Caco-2 (cell line): Measurements from ENCODE around the gene KDM4B. TPM values are rescaled to one million over a fixed set of nuclear protein-coding genes. Genes with fewer than 3 reads are reported as not detected.

Source experiments
- BruUV-seq: library from RNA; stranded (reverse); fragments of 400-500 nt; replicated peaks from 2 replicates; lab custom pipeline; 2021; lab: Mats Ljungman, UMichigan
- CTCF ChIA-PET: fragments of 300-600 bp; sonication (Branson Sonifier 250); formaldehyde crosslinking; loops from one replicate; lab custom pipeline; 2022; ENCODE audit warnings: antibody characterized with exemption; lab: Charles Lee
- POLR2A ChIA-PET: fragments of 300-600 bp; sonication (Branson Sonifier 250); formaldehyde crosslinking; loops from one replicate; lab custom pipeline; 2022; ENCODE audit warnings: antibody characterized with exemption; lab: Charles Lee
- DNase-seq, 2 experiments: peaks; one replicate each; pipeline versions ENCODE4 v3.0.0 to v3.0.0-alpha.2; 2020 to 2022
- H3K27me3 ChIP-seq: replicated peaks from 2 replicates; pipeline ENCODE4 v1.6.0; 2011; ENCODE audit warnings: low read length; ENCODE audit not compliant: control insufficient read depth, insufficient read depth
- H3K36me3 ChIP-seq: 2 replicates; pipeline ENCODE4 v1.5.1; 2011; ENCODE audit warnings: low read length; ENCODE audit not compliant: control insufficient read depth, insufficient read depth
- H3K4me1 ChIP-seq: fragments of 250-450 bp; sonication (Bioruptor Pico); 2 replicates; pipeline ENCODE4 v1.5.1; 2020; ENCODE audit warnings: mild to moderate bottlenecking
- H3K4me3 ChIP-seq: 2 replicates; pipeline ENCODE4 v1.5.1; 2011; ENCODE audit warnings: low read depth, mild to moderate bottlenecking, control low read depth, low read length
- H3K9me3 ChIP-seq: fragments of 250-450 bp; sonication (Bioruptor Pico); 2 replicates; pipeline ENCODE4 v1.5.1; 2020; ENCODE audit warnings: mild to moderate bottlenecking, moderate library complexity
- H3K27ac Mint-ChIP-seq: one replicate; pipeline ENCODE4 v1.8.0; 2022; ENCODE audit warnings: mixed read lengths; ENCODE audit not compliant: unreplicated experiment
- H3K27me3 Mint-ChIP-seq: one replicate; pipeline ENCODE4 v1.8.0; 2022; ENCODE audit warnings: mixed read lengths; ENCODE audit not compliant: insufficient read depth, unreplicated experiment
- H3K36me3 Mint-ChIP-seq: one replicate; pipeline ENCODE4 v1.8.0; 2022; ENCODE audit warnings: mild to moderate bottlenecking, mixed read lengths; ENCODE audit not compliant: insufficient read depth, unreplicated experiment
- H3K4me1 Mint-ChIP-seq: one replicate; pipeline ENCODE4 v1.8.0; 2022; ENCODE audit warnings: low read depth, mixed read lengths; ENCODE audit not compliant: unreplicated experiment
- H3K4me3 Mint-ChIP-seq: one replicate; pipeline ENCODE4 v1.8.0; 2022; ENCODE audit warnings: mild to moderate bottlenecking, moderate library complexity, mixed read lengths; ENCODE audit not compliant: unreplicated experiment
- H3K9me3 Mint-ChIP-seq: one replicate; pipeline ENCODE4 v1.8.0; 2022; ENCODE audit warnings: mixed read lengths; ENCODE audit not compliant: unreplicated experiment
- CTCF ChIP-seq, 2 experiments: fragments of 200-600 bp in 1 of 2; IDR thresholded peaks; 1 replicate in 1 of 2; 2 replicates in 1 of 2; pipeline versions ENCODE4 v1.5.1 to v1.8.0; 2011 to 2022; ENCODE audit warnings: antibody characterized with exemption in 1 of 2, control low read depth in 1 of 2, inconsistent platforms in 1 of 2, low read depth in 1 of 2, low read length in 1 of 2, mild to moderate bottlenecking in 1 of 2, moderate library complexity in 1 of 2; ENCODE audit not compliant: insufficient read depth in 1 of 2, severe bottlenecking in 1 of 2, unreplicated experiment in 1 of 2
- intact Hi-C: fragments of 100-400 bp; cut with micrococcal nuclease; formaldehyde crosslinking; loops from one replicate; pipeline ENCODE4 v1.10.0; 2022; ENCODE audit not compliant: unreplicated experiment
- total RNA-seq: library from RNA; stranded (reverse); gene quantifications from 2 replicates; pipeline ENCODE4 v1.2.3, GENCODE V29; 2022

Gene KDM4B
- total RNA-seq, 1 experiment from 2014 or later: 27.4 TPM

GRCh38 chr19:4993683-4994082, 24.8 kb downstream of the KDM4B start:
- DNase-seq: no peak
- intact Hi-C loops: no loop called here
- H3K36me3 Mint-ChIP-seq: peaks cover 5% of the 10 kb centered on the region
- H3K4me1 Mint-ChIP-seq: peaks cover 18% of the 10 kb centered on the region
- H3K4me3 ChIP-seq: no peak overlapping the region
- TF ChIP-seq CTCF (IDR thresholded peaks at IDR 0.05; ENCODE audit: insufficient read depth in 1 of 2, low read depth in 1 of 2, low read length in 1 of 2, severe bottlenecking in 1 of 2, unreplicated experiment in 1 of 2): no peak
- H3K36me3 ChIP-seq: no peaks in the 10 kb centered on the region
- no peaks in the 10 kb centered on the region for H3K27me3 ChIP-seq
- ChIA-PET POLR2A (no interaction called here), CTCF (no interaction called here)
- H3K4me3 Mint-ChIP-seq: no peak overlapping the region
- H3K27ac Mint-ChIP-seq: no peak overlapping the region
- no peaks in the 10 kb centered on the region for H3K9me3 ChIP-seq
- no peaks in the 10 kb centered on the region for H3K27me3 Mint-ChIP-seq
- H3K4me1 ChIP-seq: peaks cover 16% of the 10 kb centered on the region
- no TSS peak for BruUV-seq
- no peaks in the 10 kb centered on the region for H3K9me3 Mint-ChIP-seq

- Histone ChIP-seq H3K9me3 (no peaks in the 10 kb centered on the region), H3K4me1 (peaks cover 12% of the 10 kb centered on the region; the same call in 1 of the 2 replicates), H3K36me3 (no peaks in the 10 kb centered on the region), H3K4me3 (no peak overlapping the region), H3K27me3 (no peaks in the 10 kb centered on the region)
- ChIA-PET POLR2A (no interaction called here), CTCF (no interaction called here)
- no peak overlapping the region for H3K27ac Mint-ChIP-seq
- H3K36me3 Mint-ChIP-seq: peaks cover 5% of the 10 kb centered on the region
- no TSS peak for BruUV-seq
- H3K4me1 Mint-ChIP-seq: peaks cover 8% of the 10 kb centered on the region
- intact Hi-C loops: no loop called here
- no peaks in the 10 kb centered on the region for H3K27me3 Mint-ChIP-seq
- no peaks in the 10 kb centered on the region for H3K9me3 Mint-ChIP-seq
- no peak for DNase-seq
- no peak for TF ChIP-seq CTCF (IDR thresholded peaks at IDR 0.05; ENCODE audit: insufficient read depth in 1 of 2, low read depth in 1 of 2, low read length in 1 of 2, severe bottlenecking in 1 of 2, unreplicated experiment in 1 of 2)
- no peak overlapping the region for H3K4me3 Mint-ChIP-seq
These were observed 27.8 kb downstream of the KDM4B start for GRCh38 chr19:4996701-4997100.

GRCh38 chr19:4997297-4997696, 28.4 kb downstream of the KDM4B start:
- Mint-ChIP-seq H3K36me3 (peaks cover 5% of the 10 kb centered on the region), H3K9me3 (no peaks in the 10 kb centered on the region), H3K27me3 (no peaks in the 10 kb centered on the region), H3K4me3 (no peak overlapping the region), H3K27ac (no peak overlapping the region), H3K4me1 (peaks cover 6% of the 10 kb centered on the region)
- no peaks in the 10 kb centered on the region for H3K27me3 ChIP-seq
- no peaks in the 10 kb centered on the region for H3K36me3 ChIP-seq
- intact Hi-C loops: no loop called here
- no peak for TF ChIP-seq CTCF (IDR thresholded peaks at IDR 0.05; ENCODE audit: insufficient read depth in 1 of 2, low read depth in 1 of 2, low read length in 1 of 2, severe bottlenecking in 1 of 2, unreplicated experiment in 1 of 2)
- H3K4me1 ChIP-seq: peaks cover 15% of the 10 kb centered on the region; the same call in 1 of the 2 replicates
- CTCF ChIA-PET: no interaction called here
- no peaks in the 10 kb centered on the region for H3K9me3 ChIP-seq
- BruUV-seq: no TSS peak
- POLR2A ChIA-PET: no interaction called here
- H3K4me3 ChIP-seq: no peak overlapping the region
- no peak for DNase-seq
